ENCODE results near the gene ARHGAP18. TPM values are rescaled to one million over a fixed set of nuclear protein-coding genes. Genes with fewer than 3 reads are reported as not detected.

The ARHGAP18 gene
- total and polyA plus RNA-seq, 2 of the 13 experiments (the other 11 are each of a cell fraction or from before 2014, with no cell fraction given) = 58.2 to 115 TPM

DNA sequence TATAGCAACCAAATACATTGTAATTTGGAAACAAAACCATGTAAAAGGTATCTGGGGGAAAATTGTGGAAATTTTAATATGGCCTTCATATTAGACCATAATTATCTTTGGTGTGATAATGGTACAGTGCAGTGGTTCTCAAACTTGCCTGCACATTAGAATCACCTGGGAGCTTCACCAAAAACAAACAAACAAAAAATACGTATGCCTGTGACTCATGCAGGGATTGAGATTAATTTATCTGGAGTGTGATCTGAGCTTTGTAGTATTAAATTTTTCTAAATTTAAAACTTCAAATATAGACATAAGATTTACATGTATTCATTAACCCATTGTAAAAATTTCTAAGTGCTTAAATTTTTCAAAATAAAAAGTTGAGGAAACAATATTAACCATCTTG, 31.5 kb downstream of the ARHGAP18 start:
- no peak for ATAC-seq
- FAIRE-seq = no peak
- H3K9me3 ChIP-seq (ENCODE audit: low read length) = no peaks in the 10 kb centered on the region

More for the DNA sequence above, 31.5 kb downstream of the ARHGAP18 start:
- WGBS (ENCODE audit: low lambda C conversion rate) = 59% methylated on average over 1 of the region's 1 CpG
- TF ChIP-seq HOMEZ (CRISPR knock-in tag; IDR thresholded peaks at IDR 0.05; ENCODE audit: low read depth) = no peak
- no peak for TF ChIP-seq HNF4G (IDR thresholded peaks at IDR 0.05; ENCODE audit: borderline replicate concordance, low read depth, low read length)
- no peak for TF ChIP-seq HNF4G (CRISPR knock-in tag; IDR thresholded peaks at IDR 0.05; ENCODE audit: borderline replicate concordance, low read depth)
- 0 out of 2 replicates have a peak, but pooled peaks have one; percentile 15 for TF ChIP-seq ERF (CRISPR knock-in tag; IDR thresholded peaks at IDR 0.05)
- no peak for TF ChIP-seq ZNF703 (CRISPR knock-in tag; IDR thresholded peaks at IDR 0.05; ENCODE audit: borderline replicate concordance)
- TF ChIP-seq, protein P1, sequence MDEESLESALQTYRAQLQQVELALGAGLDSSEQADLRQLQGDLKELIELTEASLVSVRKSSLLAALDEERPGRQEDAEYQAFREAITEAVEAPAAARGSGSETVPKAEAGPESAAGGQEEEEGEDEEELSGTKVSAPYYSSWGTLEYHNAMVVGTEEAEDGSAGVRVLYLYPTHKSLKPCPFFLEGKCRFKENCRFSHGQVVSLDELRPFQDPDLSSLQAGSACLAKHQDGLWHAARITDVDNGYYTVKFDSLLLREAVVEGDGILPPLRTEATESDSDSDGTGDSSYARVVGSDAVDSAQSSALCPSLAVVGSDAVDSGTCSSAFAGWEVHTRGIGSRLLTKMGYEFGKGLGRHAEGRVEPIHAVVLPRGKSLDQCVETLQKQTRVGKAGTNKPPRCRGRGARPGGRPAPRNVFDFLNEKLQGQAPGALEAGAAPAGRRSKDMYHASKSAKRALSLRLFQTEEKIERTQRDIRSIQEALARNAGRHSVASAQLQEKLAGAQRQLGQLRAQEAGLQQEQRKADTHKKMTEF (CRISPR knock-in tag; IDR thresholded peaks at IDR 0.05) = 0 out of 2 replicates have a peak, but pooled peaks have one; percentile 22
- TF ChIP-seq ZNF841 (CRISPR knock-in tag; IDR thresholded peaks at IDR 0.05; ENCODE audit: borderline replicate concordance) = peak; percentile 61; the same call in 1 of the 2 replicates
- TF ChIP-seq ZBTB10 (CRISPR knock-in tag; IDR thresholded peaks at IDR 0.05; ENCODE audit: borderline replicate concordance) = 0 out of 2 replicates have a peak, but pooled peaks have one; percentile 1
- no peak for TF ChIP-seq ZNF235 (CRISPR knock-in tag; IDR thresholded peaks at IDR 0.05; ENCODE audit: borderline replicate concordance)
- no peak for TF ChIP-seq ATF6 (CRISPR knock-in tag; conservative IDR thresholded peaks at IDR 0.05)
- TF ChIP-seq ZNF160 (CRISPR knock-in tag; IDR thresholded peaks at IDR 0.05) = no peak
- TF ChIP-seq, protein P2, sequence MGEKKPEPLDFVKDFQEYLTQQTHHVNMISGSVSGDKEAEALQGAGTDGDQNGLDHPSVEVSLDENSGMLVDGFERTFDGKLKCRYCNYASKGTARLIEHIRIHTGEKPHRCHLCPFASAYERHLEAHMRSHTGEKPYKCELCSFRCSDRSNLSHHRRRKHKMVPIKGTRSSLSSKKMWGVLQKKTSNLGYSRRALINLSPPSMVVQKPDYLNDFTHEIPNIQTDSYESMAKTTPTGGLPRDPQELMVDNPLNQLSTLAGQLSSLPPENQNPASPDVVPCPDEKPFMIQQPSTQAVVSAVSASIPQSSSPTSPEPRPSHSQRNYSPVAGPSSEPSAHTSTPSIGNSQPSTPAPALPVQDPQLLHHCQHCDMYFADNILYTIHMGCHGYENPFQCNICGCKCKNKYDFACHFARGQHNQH (CRISPR knock-in tag; IDR thresholded peaks at IDR 0.05) = no peak
- TF ChIP-seq HMG20B (CRISPR knock-in tag; conservative IDR thresholded peaks at IDR 0.05) = no peak
- H3K79me2 ChIP-seq (ENCODE audit: insufficient read depth, low read length) = peaks cover 98% of the 10 kb centered on the region
- H4K20me1 ChIP-seq (ENCODE audit: insufficient read depth, low read length) = no peaks in the 10 kb centered on the region
- DNase-seq (ENCODE audit: low spot score) = no peak
- peak overlapping the region; percentile 46 for H3K4me2 ChIP-seq (ENCODE audit: low read depth, low read length)
- CTCF ChIA-PET (ENCODE audit: low intra/inter-chr PET ratio, low total read pairs) = no interaction called here
- no peak overlapping the region for H3K9ac ChIP-seq (ENCODE audit: insufficient read depth, low read depth, low read length)
- peaks cover 2 to 12% of the 10 kb centered on the region in 2 experiments for H3K36me3 ChIP-seq (replicated peaks in 1 of 2; ENCODE audit: control insufficient read depth in 1 of 2, insufficient read depth in 2 of 2, low read length in 2 of 2)
- no peak overlapping the region for H3K4me3 ChIP-seq (replicated peaks in 1 of 3; ENCODE audit: insufficient read depth in 1 of 3, low read depth in 2 of 3, low read length in 3 of 3)
- peak overlapping the region; percentile 53 for H3K27ac ChIP-seq (ENCODE audit: extremely low read length, insufficient read depth, low read length)
- H3K4me1 ChIP-seq (ENCODE audit: insufficient read depth, low read length) = peaks cover 97% of the 10 kb centered on the region
- in situ Hi-C loops (cut with HindIII; ENCODE audit: extremely low pct_ligation_motif_present, low pct_unique_long_range_greater_than_20kb) (no loop called here), intact Hi-C loops (cut with micrococcal nuclease; ENCODE audit: unreplicated experiment) (no loop called here)
- no TSS peak for BruUV-seq (replicated peaks)
- POLR2A ChIA-PET = interaction anchor here (3.1 kb wide), 1 partner anchor 31 kb away, joined by 16 read pairs; the partner anchor contains the start of gene ARHGAP18
- no peaks in the 10 kb centered on the region for H3K27me3 ChIP-seq (ENCODE audit: control insufficient read depth in 1 of 2, insufficient read depth in 2 of 2, low read length in 2 of 2)
- H2AFZ ChIP-seq (ENCODE audit: low read length) = no peak overlapping the region
